DND-41 (cell line): ENCODE measurements around the gene TRAF2.

Experiments
- ATAC-seq: fragments of 200-7000 bp; cut with Tn5 transposase; 3 replicates; pipeline ENCODE4 v1.9.1; 2021; ENCODE audit warnings: low read depth; ENCODE audit not compliant: insufficient read depth
- DNase-seq: peaks from one replicate; pipeline ENCODE4 v3.0.0-alpha.2; 2020
- H2AFZ ChIP-seq: 2 replicates; pipeline ENCODE4 v1.6.0; 2012; ENCODE audit warnings: low read depth, low read length
- H3K27ac ChIP-seq: 2 replicates; pipeline ENCODE4 v1.5.1; 2012; ENCODE audit warnings: low read length, inconsistent platforms
- H3K27me3 ChIP-seq: fragments of 200-600 bp; sonication (generic); 2 replicates; pipeline ENCODE4 v1.6.0; 2012; ENCODE audit warnings: low read length, mild to moderate bottlenecking, inconsistent platforms; ENCODE audit not compliant: insufficient read depth, poor library complexity
- H3K36me3 ChIP-seq: 2 replicates; pipeline ENCODE4 v1.5.1; 2012; ENCODE audit warnings: low read length, inconsistent platforms; ENCODE audit not compliant: insufficient read depth
- H3K4me1 ChIP-seq: 2 replicates; pipeline ENCODE4 v1.5.1; 2012; ENCODE audit warnings: mild to moderate bottlenecking, low read length; ENCODE audit not compliant: insufficient read depth
- H3K4me2 ChIP-seq: 2 replicates; pipeline ENCODE4 v1.6.0; 2012; ENCODE audit warnings: mild to moderate bottlenecking, moderate library complexity, low read length, inconsistent platforms; ENCODE audit not compliant: insufficient read depth
- H3K4me3 ChIP-seq, 2 experiments: fragments of 200-600 bp in 1 of 2; shearing (Covaris generic) in 1 of 2; 2 replicates each; pipeline ENCODE4 v1.5.1; 2012 to 2016; ENCODE audit warnings: inconsistent platforms in 2 of 2, low read length in 2 of 2, mild to moderate bottlenecking in 2 of 2, low read depth in 1 of 2, moderate library complexity in 1 of 2
- H3K79me2 ChIP-seq: 2 replicates; pipeline ENCODE4 v1.6.0; 2012; ENCODE audit warnings: low read length, inconsistent platforms; ENCODE audit not compliant: insufficient read depth
- H3K9ac ChIP-seq: 2 replicates; pipeline ENCODE4 v1.6.0; 2012; ENCODE audit warnings: low read depth, mild to moderate bottlenecking, inconsistent platforms, low read length, moderate library complexity
- H3K9me3 ChIP-seq: 2 replicates; pipeline ENCODE4 v1.5.1; 2012; ENCODE audit warnings: low read length, moderate library complexity, mild to moderate bottlenecking, inconsistent platforms; ENCODE audit not compliant: insufficient read depth, severe bottlenecking
- H4K20me1 ChIP-seq: 2 replicates; pipeline ENCODE4 v1.6.0; 2012; ENCODE audit warnings: low read length; ENCODE audit not compliant: insufficient read depth
- CTCF ChIP-seq: IDR thresholded peaks from 2 replicates; pipeline ENCODE4 v1.5.1; 2012; ENCODE audit warnings: borderline replicate concordance, low read length, moderate library complexity, mild to moderate bottlenecking; ENCODE audit not compliant: poor library complexity, severe bottlenecking; ENCODE audit errors: extremely low read depth
- EZH2 ChIP-seq: IDR thresholded peaks from 3 replicates; pipeline ENCODE4 v1.6.1; 2012; ENCODE audit warnings: borderline replicate concordance, low read depth, mild to moderate bottlenecking, moderate library complexity, low read length, inconsistent platforms; ENCODE audit not compliant: severe bottlenecking

The TRAF2 gene

DNA sequence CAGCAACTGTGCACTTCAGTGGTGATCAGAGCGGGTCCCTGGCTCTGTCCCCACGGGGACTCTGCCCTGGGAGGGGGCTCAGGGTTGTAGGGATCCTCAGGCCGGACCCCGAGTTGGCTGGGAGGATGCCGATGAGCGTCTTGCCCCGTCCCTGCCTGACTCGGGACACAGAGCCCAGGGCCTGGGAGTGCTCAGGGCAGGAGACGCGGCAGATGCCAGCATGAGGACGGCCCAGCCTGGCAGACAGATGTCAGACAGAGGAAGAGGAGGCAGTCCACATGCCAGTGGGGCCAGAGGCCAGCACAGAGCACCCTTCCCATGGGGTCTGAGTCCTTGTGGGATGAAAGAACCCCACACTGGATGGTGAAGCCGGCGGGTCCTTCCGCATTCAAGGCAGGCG, 77.0 kb downstream of the TRAF2 start:
- Histone ChIP-seq H3K9ac (no peak overlapping the region), H3K4me3 (no peak overlapping the region), H3K4me2 (no peak overlapping the region), H3K27me3 (peaks cover 8% of the 10 kb centered on the region), H3K9me3 (no peaks in the 10 kb centered on the region), H2AFZ (no peak overlapping the region), H3K27ac (no peak overlapping the region), H3K79me2 (no peaks in the 10 kb centered on the region), H3K36me3 (no peaks in the 10 kb centered on the region), H3K4me1 (peaks cover 9% of the 10 kb centered on the region), H4K20me1 (no peaks in the 10 kb centered on the region)
- DNase-seq, result no peak
- TF ChIP-seq CTCF (no peak), EZH2 (no peak)
- no peak for ATAC-seq

DNA sequence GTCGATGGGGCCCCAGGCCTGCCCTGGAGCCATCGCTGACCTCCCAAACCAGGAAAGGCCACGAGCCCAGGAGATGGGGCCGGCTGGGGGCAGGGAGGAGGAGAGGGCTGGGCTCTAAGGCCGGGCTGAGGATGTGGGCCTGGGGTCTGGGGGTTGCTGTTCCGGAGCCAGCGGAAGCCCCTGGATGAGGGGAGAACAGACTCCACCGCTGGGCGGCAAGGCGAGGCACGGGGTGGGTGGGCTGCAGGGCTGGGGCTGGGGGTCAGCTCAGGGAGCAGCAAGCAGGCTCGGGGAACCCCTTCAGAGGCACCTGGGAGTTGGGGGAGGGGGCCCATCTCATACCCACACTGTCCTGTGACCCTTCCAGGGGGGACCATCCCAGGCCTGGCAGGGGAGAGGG, 77.4 kb downstream of the TRAF2 start:
- H3K27ac ChIP-seq, result no peak overlapping the region
- H4K20me1 ChIP-seq, result no peaks in the 10 kb centered on the region
- H2AFZ ChIP-seq, result no peak overlapping the region
- no peaks in the 10 kb centered on the region for H3K9me3 ChIP-seq
- no peaks in the 10 kb centered on the region for H3K79me2 ChIP-seq
- no peak for DNase-seq
- TF ChIP-seq EZH2 (no peak), CTCF (no peak)
- no peak overlapping the region for H3K9ac ChIP-seq
- no peak for ATAC-seq
- peaks cover 8% of the 10 kb centered on the region for H3K27me3 ChIP-seq
- H3K4me1 ChIP-seq, result peaks cover 9% of the 10 kb centered on the region
- no peaks in the 10 kb centered on the region for H3K36me3 ChIP-seq
- H3K4me2 ChIP-seq, result no peak overlapping the region
- H3K4me3 ChIP-seq, result no peak overlapping the region

GRCh38 chr9:136964171-136964689, 77.9 kb downstream of the TRAF2 start:
- TF ChIP-seq EZH2 (no peak), CTCF (no peak)
- no peak overlapping the region for H3K27ac ChIP-seq
- peaks cover 8% of the 10 kb centered on the region for H3K27me3 ChIP-seq
- H3K4me1 ChIP-seq, result peaks cover 9% of the 10 kb centered on the region
- ATAC-seq (no peak), DNase-seq (no peak)
- no peaks in the 10 kb centered on the region for H3K79me2 ChIP-seq
- H3K4me3 ChIP-seq, result no peak overlapping the region
- no peak overlapping the region for H3K4me2 ChIP-seq
- no peaks in the 10 kb centered on the region for H3K36me3 ChIP-seq
- H3K9ac ChIP-seq, result no peak overlapping the region
- no peak overlapping the region for H2AFZ ChIP-seq
- H4K20me1 ChIP-seq, result no peaks in the 10 kb centered on the region
- no peaks in the 10 kb centered on the region for H3K9me3 ChIP-seq
